GM12878 (cell line): ENCODE results near the gene NUDT16L1. TPM values are rescaled to one million over a fixed set of nuclear protein-coding genes. Genes with fewer than 3 reads are reported as not detected.
A peak's percentile ranks its signal among the peaks of the same experiment; 100 is the strongest.

Source experiments
- ATAC-seq: fragments of 200-7000 bp; cut with Tn5 transposase; 3 replicates; pipeline ENCODE4 v1.9.1; 2020; ENCODE audit warnings: mild to moderate bottlenecking, moderate library complexity
- BruUV-seq: library from RNA; stranded (reverse); fragments of 400-500 nt; replicated peaks from 2 replicates; lab custom pipeline; 2021; lab: Mats Ljungman, UMichigan
- CTCF ChIA-PET: fragments of 300-600 bp; sonication (Branson Sonifier 250); formaldehyde crosslinking; extraction: SDS; loops from one replicate; lab custom pipeline; 2021; ENCODE audit warnings: inconsistent platforms; lab: Yijun Ruan, JAX
- POLR2A ChIA-PET: fragments of 350-600 bp; formaldehyde crosslinking; extraction: SDS; loops from one replicate; lab custom pipeline; 2021; ENCODE audit warnings: inconsistent platforms; lab: Charles Lee
- RAD21 ChIA-PET: fragments of 300-600 bp; sonication (Branson Sonifier 250); formaldehyde crosslinking; loops from one replicate; lab custom pipeline; 2023; ENCODE audit warnings: antibody characterized with exemption; ENCODE audit not compliant: unreplicated experiment; lab: Charles Lee
- SMC1A ChIA-PET: fragments of 300-600 bp; sonication (Branson Sonifier 250); formaldehyde crosslinking; loops from one replicate; lab custom pipeline; 2023; ENCODE audit not compliant: unreplicated experiment, uncharacterized antibody; lab: Charles Lee
- DNase-seq: peaks from one replicate; pipeline ENCODE4 v3.0.0-alpha.2; 2011; ENCODE audit warnings: low read depth, low spot score
- FAIRE-seq: peaks from 3 replicates; lab custom pipeline; 2011; peaks lifted over from hg19 to GRCh38; lab: Jason Lieb, UNC
- H2AFZ ChIP-seq: 2 replicates; pipeline ENCODE4 v1.6.0; 2011; ENCODE audit warnings: low read depth, low read length, control low read depth; ENCODE audit not compliant: control insufficient read depth
- H3K27ac ChIP-seq: 2 replicates; pipeline ENCODE4 v1.5.1; 2011; ENCODE audit warnings: control low read depth; ENCODE audit not compliant: control insufficient read depth, insufficient read depth
- H3K27me3 ChIP-seq, 2 experiments: replicated peaks in 1 of 2; 2 replicates each; pipeline versions ENCODE4 v1.6.0 to v1.6.1; 2011; ENCODE audit warnings: low read length in 1 of 2; ENCODE audit not compliant: control insufficient read depth in 2 of 2, insufficient read depth in 2 of 2
- H3K36me3 ChIP-seq, 2 experiments: 2 replicates each; pipeline ENCODE4 v1.5.1; 2011; ENCODE audit warnings: low read length in 1 of 2; ENCODE audit not compliant: control insufficient read depth in 2 of 2, insufficient read depth in 2 of 2
- H3K4me1 ChIP-seq: 2 replicates; pipeline ENCODE4 v1.6.1; 2011; ENCODE audit warnings: mild to moderate bottlenecking, low read length, moderate library complexity, mixed read lengths; ENCODE audit not compliant: control insufficient read depth, insufficient read depth
- H3K4me2 ChIP-seq: 2 replicates; pipeline ENCODE4 v1.6.0; 2011; ENCODE audit warnings: control low read depth; ENCODE audit not compliant: control insufficient read depth, insufficient read depth
- H3K4me3 ChIP-seq: fragments of 200-600 bp; sonication (generic); 2 replicates; pipeline ENCODE4 v1.5.1; 2016
- H3K79me2 ChIP-seq: 2 replicates; pipeline ENCODE4 v1.6.0; 2011; ENCODE audit warnings: low read length; ENCODE audit not compliant: control insufficient read depth, insufficient read depth
- H3K9ac ChIP-seq: 2 replicates; pipeline ENCODE4 v1.8.0; 2011; ENCODE audit warnings: low read length, control low read depth, mixed read lengths; ENCODE audit not compliant: control insufficient read depth, insufficient read depth
- H3K9me3 ChIP-seq: replicated peaks from 3 replicates; pipeline ENCODE4 v1.5.1; 2011; ENCODE audit warnings: mild to moderate bottlenecking, low read length; ENCODE audit not compliant: control insufficient read depth, insufficient read depth
- H4K20me1 ChIP-seq: 2 replicates; pipeline ENCODE4 v1.6.0; 2011; ENCODE audit not compliant: control insufficient read depth, insufficient read depth
- CREM ChIP-seq: IDR thresholded peaks from 2 replicates; pipeline ENCODE4 v1.6.1; 2014; ENCODE audit warnings: antibody characterized with exemption, low read depth
- MEF2A ChIP-seq: IDR thresholded peaks from 2 replicates; pipeline ENCODE4 v1.6.1; 2011; ENCODE audit warnings: low read depth, mild to moderate bottlenecking, low read length, moderate library complexity; ENCODE audit not compliant: insufficient read depth
- NR2C2 ChIP-seq: IDR thresholded peaks from 2 replicates; pipeline ENCODE4 v1.6.1; 2011; ENCODE audit warnings: borderline replicate concordance, low read depth; ENCODE audit not compliant: control insufficient read depth, insufficient read length
- POLR2A ChIP-seq: IDR thresholded peaks from 2 replicates; pipeline ENCODE4 v1.6.1; 2011; ENCODE audit warnings: low read depth, mild to moderate bottlenecking, low read length
- RAD21 ChIP-seq: IDR thresholded peaks from 2 replicates; pipeline ENCODE4 v1.6.1; 2011; ENCODE audit warnings: mild to moderate bottlenecking, low read depth, low read length, moderate library complexity; ENCODE audit not compliant: insufficient read depth
- STAT3 ChIP-seq: IDR thresholded peaks from 2 replicates; pipeline ENCODE4 v1.6.1; 2011; ENCODE audit warnings: low read depth, low read length, improper control_type of control experiment
- TCF3 ChIP-seq: IDR thresholded peaks from 2 replicates; pipeline ENCODE4 v1.6.1; 2012; ENCODE audit warnings: low read depth, mild to moderate bottlenecking, low read length, borderline replicate concordance; ENCODE audit not compliant: insufficient read depth
- WGBS: methylation state at CpG from one replicate; pipeline ENCODE4 v1.1.6; 2016; ENCODE audit warnings: low lambda C conversion rate; ENCODE audit not compliant: insufficient replicate concordance, insufficient coverage; ENCODE audit errors: missing lambda C conversion rate; 5-methylcytosine and 5-hydroxymethylcytosine counted together
- in situ Hi-C: fragments of 300-500 bp; cut with MboI; formaldehyde crosslinking; loops from 9 replicates; pipeline ENCODE4 v1.14.3; 2018; ENCODE audit warnings: mixed read lengths
- intact Hi-C: fragments of 100-400 bp; cut with micrococcal nuclease; formaldehyde crosslinking; loops from one replicate; pipeline ENCODE4 v1.14.2; 2022; ENCODE audit not compliant: unreplicated experiment
- polyA plus RNA-seq, 11 experiments: library from polyadenylated mRNA; depleted of rRNA in 4 of 11; unstranded in 6 of 11; stranded (reverse) in 5 of 11; fragments of >200 nt; fragmentation: Nextera tagmentation in 4 of 11; fragmentation: Illumina TruSeq in 1 of 11; extraction: Ambion mirVana in 4 of 11; extraction: Trizol in 1 of 11; gene quantifications; 1 replicate in 1 of 11; 2 replicates in 10 of 11; pipeline versions ENCODE4 v1.2.1 to v1.2.3, GENCODE V29; 2011 to 2016; ENCODE audit warnings: inconsistent platforms in 2 of 11, missing spikeins in 2 of 11, low read depth in 1 of 11
- total RNA-seq, 4 experiments: library from RNA; depleted of rRNA in 3 of 4; stranded (reverse); fragments of >200 nt in 3 of 4; fragmentation: Illumina TruSeq in 1 of 4; extraction: Trizol in 1 of 4; gene quantifications; 2 replicates each; pipeline versions ENCODE4 v1.2.1 to v1.2.3, GENCODE V29; 2013 to 2021
- TF ChIP-seq, protein P1 (sequence below): IDR thresholded peaks from 2 replicates; pipeline ENCODE4 v1.6.1; 2011; ENCODE audit warnings: mild to moderate bottlenecking, low read depth, low read length, moderate library complexity; ENCODE audit not compliant: insufficient replicate concordance
- TF ChIP-seq, protein P2 (sequence below): IDR thresholded peaks from 2 replicates; pipeline ENCODE4 v1.6.1; 2011; ENCODE audit warnings: borderline replicate concordance, low read depth, mild to moderate bottlenecking, moderate library complexity, low read length; ENCODE audit not compliant: insufficient read depth, poor library complexity, severe bottlenecking

NUDT16L1 gene
- total and polyA plus RNA-seq, 10 of the 15 experiments (the other 5 are each of a cell fraction or from before 2014, with no cell fraction given): 1.4 to 77.7 (median 28.9) TPM

GRCh38 chr16:4689091-4689671 lies 4.2 kb upstream of the NUDT16L1 start:
- CTCF ChIA-PET: no interaction called here
- peaks cover 0 to 16% of the 10 kb centered on the region in 2 experiments; a peak in 3 of 4 replicates for H3K36me3 ChIP-seq
- no peaks in the 10 kb centered on the region for H3K27me3 ChIP-seq
- 97% methylated on average over 21 of the region's 21 CpGs for WGBS
- peaks cover 7% of the 10 kb centered on the region for H3K4me1 ChIP-seq
- H4K20me1 ChIP-seq: no peaks in the 10 kb centered on the region
- DNase-seq (no peak), ATAC-seq (no peak), FAIRE-seq (no peak)
- RAD21 ChIA-PET: no interaction called here
- no peak overlapping the region for H3K9ac ChIP-seq
- intact Hi-C loops (no loop called here), in situ Hi-C loops (no loop called here)
- H3K79me2 ChIP-seq: peaks cover 6% of the 10 kb centered on the region
- TF ChIP-seq MEF2A (no peak), POLR2A (0 out of 2 replicates have a peak, but pooled peaks have one; percentile 23), RAD21 (no peak)
- no peak overlapping the region for H3K4me2 ChIP-seq
- no peak overlapping the region for H3K4me3 ChIP-seq
- no peaks in the 10 kb centered on the region for H3K9me3 ChIP-seq
- no TSS peak for BruUV-seq
- POLR2A ChIA-PET: interaction anchor here (0.6 kb wide), 1 partner anchor 310 kb away, joined by 4 read pairs; no protein-coding TSS in a partner anchor
- no peak overlapping the region for H2AFZ ChIP-seq
- no peak overlapping the region for H3K27ac ChIP-seq
- SMC1A ChIA-PET: no interaction called here

DNA sequence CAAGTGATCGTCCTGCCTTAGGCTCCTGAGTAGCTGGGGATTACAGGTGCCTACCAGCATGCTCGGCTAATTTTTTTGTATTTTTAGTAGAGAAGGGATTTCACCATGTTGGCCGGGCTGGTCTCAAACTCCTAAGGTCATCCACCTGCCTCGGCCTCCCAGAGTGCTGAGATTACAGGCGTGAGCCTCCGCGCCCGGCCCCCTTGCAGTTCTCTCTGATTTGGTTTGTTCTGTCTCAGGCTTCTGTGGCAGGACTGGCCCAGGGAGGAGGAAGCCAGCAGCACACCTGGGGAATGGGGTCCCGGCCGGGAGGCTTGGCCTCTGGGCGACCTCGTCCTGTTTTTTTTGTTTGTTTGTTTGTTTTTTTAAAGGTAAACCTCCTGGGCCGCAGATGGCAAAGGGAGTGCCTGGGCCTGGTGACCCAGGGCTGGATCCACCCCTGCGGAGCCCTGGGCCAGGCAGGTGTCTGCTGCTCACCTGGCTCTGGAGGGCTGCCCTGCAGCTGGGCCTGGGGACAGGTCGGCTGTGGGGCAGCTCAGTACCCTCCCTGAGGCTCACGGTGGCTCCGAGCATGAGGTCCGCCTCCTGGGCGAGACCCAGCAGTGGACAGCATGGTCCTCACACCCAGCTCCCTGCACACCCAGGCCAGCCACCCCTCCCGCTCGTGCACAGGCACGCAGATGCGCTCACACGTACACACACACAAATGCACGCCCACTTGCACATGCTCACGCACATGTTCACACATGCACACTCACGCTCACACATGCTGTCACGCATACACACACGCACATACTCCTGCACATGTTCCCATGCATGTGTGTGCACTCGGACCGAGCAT lies 3.3 kb upstream of the NUDT16L1 start:
- Histone ChIP-seq H3K9ac (no peak overlapping the region), H4K20me1 (no peaks in the 10 kb centered on the region), H3K9me3 (no peaks in the 10 kb centered on the region), H3K27me3 (no peaks in the 10 kb centered on the region), H3K27ac (no peak overlapping the region), H3K36me3 (peaks cover 0 to 12% of the 10 kb centered on the region in 2 experiments; a peak in 3 of 4 replicates), H3K4me2 (no peak overlapping the region), H3K4me3 (no peak overlapping the region), H3K79me2 (peaks cover 11% of the 10 kb centered on the region), H2AFZ (no peak overlapping the region), H3K4me1 (peaks cover 12% of the 10 kb centered on the region)
- POLR2A ChIA-PET: no interaction called here
- intact Hi-C loops: loop anchor here (5.0 kb wide), 1 partner anchor 267 kb away; the partner anchor contains the start of gene SEC14L5
- TF ChIP-seq POLR2A (peak; percentile 77), CREM (no peak), STAT3 (no peak), TCF3 (peak; percentile 87), NR2C2 (no peak)
- TF ChIP-seq, protein P1, sequence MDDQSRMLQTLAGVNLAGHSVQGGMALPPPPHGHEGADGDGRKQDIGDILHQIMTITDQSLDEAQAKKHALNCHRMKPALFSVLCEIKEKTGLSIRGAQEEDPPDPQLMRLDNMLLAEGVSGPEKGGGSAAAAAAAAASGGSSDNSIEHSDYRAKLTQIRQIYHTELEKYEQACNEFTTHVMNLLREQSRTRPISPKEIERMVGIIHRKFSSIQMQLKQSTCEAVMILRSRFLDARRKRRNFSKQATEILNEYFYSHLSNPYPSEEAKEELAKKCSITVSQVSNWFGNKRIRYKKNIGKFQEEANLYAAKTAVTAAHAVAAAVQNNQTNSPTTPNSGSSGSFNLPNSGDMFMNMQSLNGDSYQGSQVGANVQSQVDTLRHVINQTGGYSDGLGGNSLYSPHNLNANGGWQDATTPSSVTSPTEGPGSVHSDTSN: peak; percentile 75
- TF ChIP-seq, protein P2, sequence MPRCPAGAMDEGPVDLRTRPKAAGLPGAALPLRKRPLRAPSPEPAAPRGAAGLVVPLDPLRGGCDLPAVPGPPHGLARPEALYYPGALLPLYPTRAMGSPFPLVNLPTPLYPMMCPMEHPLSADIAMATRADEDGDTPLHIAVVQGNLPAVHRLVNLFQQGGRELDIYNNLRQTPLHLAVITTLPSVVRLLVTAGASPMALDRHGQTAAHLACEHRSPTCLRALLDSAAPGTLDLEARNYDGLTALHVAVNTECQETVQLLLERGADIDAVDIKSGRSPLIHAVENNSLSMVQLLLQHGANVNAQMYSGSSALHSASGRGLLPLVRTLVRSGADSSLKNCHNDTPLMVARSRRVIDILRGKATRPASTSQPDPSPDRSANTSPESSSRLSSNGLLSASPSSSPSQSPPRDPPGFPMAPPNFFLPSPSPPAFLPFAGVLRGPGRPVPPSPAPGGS: peak; percentile 99
- BruUV-seq: no TSS peak
- ATAC-seq (no peak), DNase-seq (no peak), FAIRE-seq (no peak)
- in situ Hi-C loops: no loop called here
- 85% methylated on average over 30 of the region's 31 CpGs for WGBS
- SMC1A ChIA-PET: no interaction called here
- RAD21 ChIA-PET: no interaction called here
- CTCF ChIA-PET: no interaction called here
